HL-60 (cell line): ENCODE results near the gene SERPINA9.

Experiments
- POLR2AphosphoS5 ChIP-seq: IDR thresholded peaks from 2 replicates; pipeline ENCODE4 v1.6.1; 2012; ENCODE audit warnings: low read depth
- TF ChIP-seq, protein P1 (sequence below): IDR thresholded peaks from one replicate; pipeline ENCODE4 v1.5.1; 2011; ENCODE audit warnings: low read length, control low read depth, inconsistent platforms; ENCODE audit not compliant: insufficient read depth

DNA sequence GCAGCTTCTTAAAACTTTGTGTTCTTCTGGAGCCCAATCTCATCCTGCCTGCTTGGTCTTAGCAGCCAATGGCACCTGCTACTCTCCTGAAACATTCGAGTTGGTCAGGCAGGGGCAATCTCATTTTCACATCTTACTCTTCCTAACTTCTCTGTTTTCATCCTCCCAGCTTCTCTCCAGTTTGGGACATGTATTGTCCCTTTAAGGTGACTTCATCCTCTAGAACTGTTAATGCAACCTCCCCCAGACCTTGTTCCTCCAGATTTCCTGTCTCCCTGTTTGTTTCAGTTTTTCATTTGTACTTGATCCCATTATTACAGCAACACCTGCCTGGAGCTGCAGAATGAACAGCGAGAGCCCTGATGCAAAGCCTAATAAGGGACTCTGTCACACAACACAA, 54.7 kb downstream of the SERPINA9 start:
- TF ChIP-seq, protein P1, sequence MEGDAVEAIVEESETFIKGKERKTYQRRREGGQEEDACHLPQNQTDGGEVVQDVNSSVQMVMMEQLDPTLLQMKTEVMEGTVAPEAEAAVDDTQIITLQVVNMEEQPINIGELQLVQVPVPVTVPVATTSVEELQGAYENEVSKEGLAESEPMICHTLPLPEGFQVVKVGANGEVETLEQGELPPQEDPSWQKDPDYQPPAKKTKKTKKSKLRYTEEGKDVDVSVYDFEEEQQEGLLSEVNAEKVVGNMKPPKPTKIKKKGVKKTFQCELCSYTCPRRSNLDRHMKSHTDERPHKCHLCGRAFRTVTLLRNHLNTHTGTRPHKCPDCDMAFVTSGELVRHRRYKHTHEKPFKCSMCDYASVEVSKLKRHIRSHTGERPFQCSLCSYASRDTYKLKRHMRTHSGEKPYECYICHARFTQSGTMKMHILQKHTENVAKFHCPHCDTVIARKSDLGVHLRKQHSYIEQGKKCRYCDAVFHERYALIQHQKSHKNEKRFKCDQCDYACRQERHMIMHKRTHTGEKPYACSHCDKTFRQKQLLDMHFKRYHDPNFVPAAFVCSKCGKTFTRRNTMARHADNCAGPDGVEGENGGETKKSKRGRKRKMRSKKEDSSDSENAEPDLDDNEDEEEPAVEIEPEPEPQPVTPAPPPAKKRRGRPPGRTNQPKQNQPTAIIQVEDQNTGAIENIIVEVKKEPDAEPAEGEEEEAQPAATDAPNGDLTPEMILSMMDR = no peak
- TF ChIP-seq POLR2AphosphoS5 = no peak
